ENCODE measurements around the gene WNT9B.
"Not testable (repeated sequence)": the region's sequence is repeated elsewhere in the genome, so short reads cannot be mapped to it uniquely, and the experiment has no call there.

Gene WNT9B

GRCh38 chr17:46822388-46822921, 28.9 kb upstream of the WNT9B start:
- no peak for DNase-seq (ENCODE audit: low spot score)

- no peak for DNase-seq (ENCODE audit: low spot score)
Measured at GRCh38 chr17:46823657-46824056, 27.7 kb upstream of the WNT9B start.

GRCh38 chr17:46826116-46826515, 25.3 kb upstream of the WNT9B start:
- no peak for DNase-seq (ENCODE audit: low spot score)

- DNase-seq (ENCODE audit: low spot score): no peak
Measured at GRCh38 chr17:46827274-46827673, 24.1 kb upstream of the WNT9B start.

- no peak for DNase-seq (ENCODE audit: low spot score)
Measured at GRCh38 chr17:46831573-46832330, 19.6 kb upstream of the WNT9B start.

- no peak for DNase-seq (ENCODE audit: low spot score)
Measured at GRCh38 chr17:46832331-46832821, 19.0 kb upstream of the WNT9B start.

- no peak for DNase-seq (ENCODE audit: low spot score)
Measured at GRCh38 chr17:46832945-46833839, 18.2 kb upstream of the WNT9B start.

- no peak for DNase-seq (ENCODE audit: low spot score)
Measured at GRCh38 chr17:46833840-46834208, 17.6 kb upstream of the WNT9B start.

- DNase-seq (ENCODE audit: low spot score): no peak
Measured at GRCh38 chr17:46834846-46835245, 16.5 kb upstream of the WNT9B start.

GRCh38 chr17:46836500-46836899, 14.9 kb upstream of the WNT9B start:
- no peak for DNase-seq (ENCODE audit: low spot score)

- DNase-seq (ENCODE audit: low spot score): no peak
Measured at GRCh38 chr17:46837521-46837920, 13.9 kb upstream of the WNT9B start.

GRCh38 chr17:46839211-46839610, 12.2 kb upstream of the WNT9B start:
- no peak for DNase-seq (ENCODE audit: low spot score)

- not testable (repeated sequence) for DNase-seq (ENCODE audit: low spot score)
Measured at GRCh38 chr17:46840596-46840995, 10.8 kb upstream of the WNT9B start.

- peak; percentile 86 for DNase-seq (ENCODE audit: low spot score)
Measured at GRCh38 chr17:46841561-46842379, 9.6 kb upstream of the WNT9B start.

GRCh38 chr17:46842835-46843234, 8.5 kb upstream of the WNT9B start:
- no peak for DNase-seq (ENCODE audit: low spot score)

- no peak for DNase-seq (ENCODE audit: low spot score)
Measured at GRCh38 chr17:46847204-46848191, 3.9 kb upstream of the WNT9B start.

- no peak for DNase-seq (ENCODE audit: low spot score)
Measured at GRCh38 chr17:46848534-46848933, 2.8 kb upstream of the WNT9B start.

GRCh38 chr17:46850688-46851028, 725 bp upstream of the WNT9B start:
- no peak for DNase-seq (ENCODE audit: low spot score)

GRCh38 chr17:46853896-46854444, 2.6 kb downstream of the WNT9B start:
- no peak for DNase-seq (ENCODE audit: low spot score)

- DNase-seq (ENCODE audit: low spot score): no peak
Measured at GRCh38 chr17:46854515-46854914, 3.1 kb downstream of the WNT9B start.

GRCh38 chr17:46854948-46855347, 3.6 kb downstream of the WNT9B start:
- no peak for DNase-seq (ENCODE audit: low spot score)
